ENCODE data around the gene HERPUD1. TPM values are rescaled to one million over a fixed set of nuclear protein-coding genes. Genes with fewer than 3 reads are reported as not detected.

The HERPUD1 gene
- total and polyA plus RNA-seq, 2 of the 13 experiments (the other 11 are each of a cell fraction or from before 2014, with no cell fraction given): 96.2 to 323 TPM

GRCh38 chr16:56931892-56932720 lies at the start of gene HERPUD1 (continued):
- TF ChIP-seq SNAI1 (CRISPR knock-in tag; IDR thresholded peaks at IDR 0.05; ENCODE audit: borderline replicate concordance): peak; percentile 99
- no peak for TF ChIP-seq BCLAF1 (IDR thresholded peaks at IDR 0.05)
- peak; percentile 84 for TF ChIP-seq ZNF317 (CRISPR knock-in tag; IDR thresholded peaks at IDR 0.05)
- TF ChIP-seq HOXA3 (CRISPR knock-in tag; IDR thresholded peaks at IDR 0.05): peak; percentile 98
- peak; percentile 98 for TF ChIP-seq ZNF605 (CRISPR knock-in tag; IDR thresholded peaks at IDR 0.05)
- TF ChIP-seq HMGA1 (CRISPR knock-in tag; conservative IDR thresholded peaks at IDR 0.05): no peak
- TF ChIP-seq FOXC1 (CRISPR knock-in tag; IDR thresholded peaks at IDR 0.05; ENCODE audit: borderline replicate concordance): peak; percentile 93
- TF ChIP-seq RXRA (CRISPR knock-in tag; IDR thresholded peaks at IDR 0.05): peak; percentile 69; the same call in 1 of the 2 replicates
- TF ChIP-seq ATAD3A (CRISPR knock-in tag; IDR thresholded peaks at IDR 0.05): no peak; the same call in 1 of the 2 replicates
- peak; percentile 89 for TF ChIP-seq ELF4 (CRISPR knock-in tag; IDR thresholded peaks at IDR 0.05; ENCODE audit: borderline replicate concordance)
- TF ChIP-seq ZNF17 (CRISPR knock-in tag; IDR thresholded peaks at IDR 0.05): peak; percentile 77; the same call in 1 of the 2 replicates
- no peak for TF ChIP-seq AGO1 (IDR thresholded peaks at IDR 0.05; ENCODE audit: low read depth, low read length, poor library complexity, severe bottlenecking)
- TF ChIP-seq ZNF232 (CRISPR knock-in tag; IDR thresholded peaks at IDR 0.05; ENCODE audit: borderline replicate concordance): no peak; the same call in 1 of the 2 replicates
- TF ChIP-seq MED1 (CRISPR knock-in tag; IDR thresholded peaks at IDR 0.05): peak; percentile 91
- peak; percentile 77; the same call in 1 of the 2 replicates for TF ChIP-seq KLF9 (CRISPR knock-in tag; IDR thresholded peaks at IDR 0.05; ENCODE audit: low read depth)
- TF ChIP-seq ZNF207 (IDR thresholded peaks at IDR 0.05; ENCODE audit: borderline replicate concordance): no peak
- no peak for TF ChIP-seq SNAPC5 (CRISPR knock-in tag; IDR thresholded peaks at IDR 0.05; ENCODE audit: borderline replicate concordance)
- peak; percentile 43; the same call in 1 of the 2 replicates for TF ChIP-seq ZNF629 (CRISPR knock-in tag; conservative IDR thresholded peaks at IDR 0.05)
- TF ChIP-seq STAT5B (CRISPR knock-in tag; IDR thresholded peaks at IDR 0.05): peak; percentile 31; the same call in 1 of the 2 replicates
- peak; percentile 44; the same call in 1 of the 2 replicates for TF ChIP-seq IRF9 (CRISPR knock-in tag; IDR thresholded peaks at IDR 0.05; ENCODE audit: borderline replicate concordance)
- peak; percentile 95 for TF ChIP-seq ZNF747 (CRISPR knock-in tag; IDR thresholded peaks at IDR 0.05; ENCODE audit: borderline replicate concordance)
- peak; percentile 14; the same call in 1 of the 2 replicates for TF ChIP-seq ZNF644 (CRISPR knock-in tag; IDR thresholded peaks at IDR 0.05; ENCODE audit: low read depth)
- TF ChIP-seq ZFP90 (CRISPR knock-in tag; IDR thresholded peaks at IDR 0.05; ENCODE audit: borderline replicate concordance): peak; percentile 89; the same call in 1 of the 2 replicates
- no peak for TF ChIP-seq FOXA1 (IDR thresholded peaks at IDR 0.05)
- peak; percentile 56 for TF ChIP-seq FOXA1 (CRISPR knock-in tag; IDR thresholded peaks at IDR 0.05)
- TF ChIP-seq XRCC5 (optimal IDR thresholded peaks at IDR 0.05; ENCODE audit: low read length): peak; percentile 40
- TF ChIP-seq POLR2AphosphoS5 (IDR thresholded peaks at IDR 0.05; ENCODE audit: low read depth, low read length): peak; percentile 99
